ENCODE measurements around the gene ARHGEF19. TPM values are rescaled to one million over a fixed set of nuclear protein-coding genes. Genes with fewer than 3 reads are reported as not detected.
"Not testable (repeated sequence)": the region's sequence is repeated elsewhere in the genome, so short reads cannot be mapped to it uniquely, and the experiment has no call there.

ARHGEF19 gene
- total and polyA plus RNA-seq, 2 donors = 6.9 to 15.2 TPM

DNA sequence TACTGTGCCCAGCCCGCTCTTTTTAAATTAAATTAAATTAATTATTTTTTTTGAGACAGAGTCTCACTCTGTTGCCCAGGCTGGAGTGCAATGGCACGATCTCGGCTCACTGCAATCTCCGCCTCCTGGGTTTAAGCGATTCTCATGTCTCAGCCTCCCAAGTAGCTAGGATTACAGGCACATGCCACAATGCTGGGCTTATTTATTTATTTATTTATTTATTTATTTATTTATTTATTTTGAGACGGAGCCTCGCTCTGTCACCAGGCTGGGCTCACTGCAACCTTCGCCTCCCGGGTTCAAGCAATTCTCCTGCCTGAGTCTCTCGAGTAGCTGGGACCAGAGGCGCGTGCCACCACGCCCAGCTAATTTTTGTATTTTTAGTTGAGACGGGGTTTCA is 10.3 kb upstream of the ARHGEF19 start:
- not testable (repeated sequence) for H3K36me3 ChIP-seq (ENCODE audit: insufficient read depth); H3K4me3 ChIP-seq (ENCODE audit: low read depth, low read length); H3K27ac ChIP-seq (ENCODE audit: low read depth); H3K4me1 ChIP-seq (ENCODE audit: insufficient read depth); DNase-seq (ENCODE audit: extremely low spot score)
- 89% methylated on average over 14 of the region's 14 CpGs for WGBS

DNA sequence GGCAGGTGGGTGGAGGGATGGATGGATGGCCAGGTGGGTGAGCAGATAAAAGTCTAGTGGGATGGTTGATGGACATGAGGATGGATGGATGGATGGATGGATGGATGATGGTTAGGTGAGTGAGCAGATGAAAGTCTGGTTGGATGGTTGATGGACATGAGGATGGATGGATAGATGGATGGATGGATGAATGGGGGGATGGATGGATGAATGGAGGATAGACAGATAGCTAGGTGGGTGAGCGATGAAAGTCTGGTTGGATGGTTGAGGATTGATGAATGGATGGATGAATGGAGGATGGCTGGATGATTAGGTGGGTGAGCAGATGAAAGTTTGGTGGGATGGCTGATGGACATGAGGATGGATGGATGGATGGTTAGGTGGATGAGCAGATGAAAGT is 9.0 kb upstream of the ARHGEF19 start:
- no peaks in the 10 kb centered on the region for H3K4me1 ChIP-seq (ENCODE audit: insufficient read depth)
- no peak overlapping the region for H3K27ac ChIP-seq (ENCODE audit: low read depth)
- no peaks in the 10 kb centered on the region for H3K36me3 ChIP-seq (ENCODE audit: insufficient read depth)
- H3K4me3 ChIP-seq (ENCODE audit: low read depth, low read length) = no peak overlapping the region
- DNase-seq (ENCODE audit: extremely low spot score) = no peak
- WGBS = 97% methylated on average over 1 of the region's 1 CpG

DNA sequence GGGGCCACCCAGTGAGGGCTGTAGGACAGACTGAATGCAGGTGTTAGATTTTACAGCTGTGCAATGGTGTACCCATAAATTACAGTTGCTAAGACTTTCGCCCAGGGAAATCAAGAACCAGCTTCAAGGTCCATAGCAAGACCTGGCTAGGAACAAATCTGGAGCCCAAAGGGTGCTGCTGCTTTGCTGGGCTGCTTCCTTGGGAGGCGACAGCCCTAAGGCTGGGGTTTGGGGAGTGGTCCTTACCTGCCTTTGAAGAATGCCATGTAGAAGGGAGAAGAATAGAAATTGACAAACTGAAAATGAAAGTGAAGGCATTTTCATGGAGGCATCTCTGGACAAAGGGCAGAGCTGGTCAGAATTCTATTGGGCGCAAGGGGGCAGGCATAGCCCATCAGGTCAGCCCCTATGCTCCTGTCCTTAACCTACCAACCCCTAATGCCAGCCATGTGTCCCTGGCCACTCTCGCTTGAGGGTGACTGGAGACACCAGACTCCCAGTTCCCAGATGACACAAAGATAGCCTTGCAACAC is 7.6 kb upstream of the ARHGEF19 start:
- WGBS = 94% methylated on average over 4 of the region's 4 CpGs
- Histone ChIP-seq H3K4me1 (ENCODE audit: insufficient read depth) (no peaks in the 10 kb centered on the region), H3K27ac (ENCODE audit: low read depth) (no peak overlapping the region), H3K36me3 (ENCODE audit: insufficient read depth) (no peaks in the 10 kb centered on the region), H3K4me3 (ENCODE audit: low read depth, low read length) (no peak overlapping the region)
- no peak for DNase-seq (ENCODE audit: extremely low spot score)

- Histone ChIP-seq H3K27ac (ENCODE audit: low read depth) (no peak overlapping the region), H3K36me3 (ENCODE audit: insufficient read depth) (no peaks in the 10 kb centered on the region)
These were observed 6.2 kb upstream of the ARHGEF19 start for GRCh38 chr1:16218674-16219071.

GRCh38 chr1:16218014-16218673 is 5.7 kb upstream of the ARHGEF19 start:
- DNase-seq (ENCODE audit: extremely low spot score) = no peak
- Histone ChIP-seq H3K36me3 (ENCODE audit: insufficient read depth) (no peaks in the 10 kb centered on the region), H3K4me1 (ENCODE audit: insufficient read depth) (no peaks in the 10 kb centered on the region), H3K27ac (ENCODE audit: low read depth) (no peak overlapping the region), H3K4me3 (ENCODE audit: low read depth, low read length) (no peak overlapping the region)
- WGBS = 85% methylated on average over 12 of the region's 12 CpGs

More at GRCh38 chr1:16218674-16219071, 6.2 kb upstream of the ARHGEF19 start:
- H3K4me1 ChIP-seq (ENCODE audit: insufficient read depth) = no peaks in the 10 kb centered on the region
- WGBS = 95% methylated on average over 6 of the region's 6 CpGs
- no peak overlapping the region for H3K4me3 ChIP-seq (ENCODE audit: low read depth, low read length)
- DNase-seq (ENCODE audit: extremely low spot score) = no peak

- Histone ChIP-seq H3K4me1 (ENCODE audit: insufficient read depth) (no peaks in the 10 kb centered on the region), H3K27ac (ENCODE audit: low read depth) (peak overlapping the region; percentile 46), H3K36me3 (ENCODE audit: insufficient read depth) (no peaks in the 10 kb centered on the region), H3K4me3 (ENCODE audit: low read depth, low read length) (peak overlapping the region; percentile 34)
- peak; percentile 92 for DNase-seq (ENCODE audit: extremely low spot score)
- 2% methylated on average over 46 of the region's 46 CpGs for WGBS
These were observed 4.8 kb upstream of the ARHGEF19 start for GRCh38 chr1:16217061-16217785.

DNA sequence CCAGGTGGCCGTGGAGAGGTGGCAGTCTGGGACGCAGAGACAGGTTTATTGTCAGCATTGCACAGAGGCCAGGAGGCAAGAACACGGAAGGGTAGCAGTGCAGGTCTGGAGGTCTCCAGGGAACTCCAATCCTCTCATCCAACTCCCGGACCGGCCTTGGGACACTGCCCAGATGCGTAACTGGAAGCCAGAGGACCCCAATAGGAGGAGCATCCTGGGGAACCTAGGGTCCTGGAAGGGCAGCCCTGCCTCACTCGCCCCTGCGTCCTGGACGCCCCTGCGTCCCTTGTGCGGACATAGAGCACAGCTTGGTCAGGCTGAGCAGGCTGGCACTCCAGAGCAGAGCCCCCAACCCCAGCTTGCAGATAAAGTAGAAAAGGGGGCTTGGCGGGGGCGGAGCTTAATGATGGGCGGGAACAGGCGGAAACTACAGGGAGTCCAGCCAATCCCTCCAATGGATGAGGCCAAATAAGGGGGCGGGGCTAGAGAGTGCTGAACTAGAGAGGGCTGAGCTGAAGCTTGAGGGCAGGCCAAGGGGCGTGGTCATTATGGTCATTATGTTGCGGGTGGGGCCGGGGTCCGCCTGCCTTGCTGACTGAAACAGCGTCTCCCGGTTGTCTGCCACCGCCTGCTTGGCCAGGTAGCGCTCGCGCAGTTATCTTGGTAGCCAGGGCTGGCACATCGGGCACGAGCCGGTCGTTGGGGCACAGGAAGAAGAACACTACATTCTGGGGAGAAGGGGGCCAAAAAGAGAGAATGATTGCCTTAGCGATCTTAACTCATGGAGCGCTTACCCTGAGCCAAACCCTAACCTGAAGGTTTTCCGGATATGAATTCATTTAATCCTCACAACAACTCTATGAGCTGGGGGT is 3.7 kb upstream of the ARHGEF19 start:
- H3K4me3 ChIP-seq (ENCODE audit: low read depth, low read length) = peak overlapping the region; percentile 9
- WGBS = 12% methylated on average over 33 of the region's 33 CpGs

DNA sequence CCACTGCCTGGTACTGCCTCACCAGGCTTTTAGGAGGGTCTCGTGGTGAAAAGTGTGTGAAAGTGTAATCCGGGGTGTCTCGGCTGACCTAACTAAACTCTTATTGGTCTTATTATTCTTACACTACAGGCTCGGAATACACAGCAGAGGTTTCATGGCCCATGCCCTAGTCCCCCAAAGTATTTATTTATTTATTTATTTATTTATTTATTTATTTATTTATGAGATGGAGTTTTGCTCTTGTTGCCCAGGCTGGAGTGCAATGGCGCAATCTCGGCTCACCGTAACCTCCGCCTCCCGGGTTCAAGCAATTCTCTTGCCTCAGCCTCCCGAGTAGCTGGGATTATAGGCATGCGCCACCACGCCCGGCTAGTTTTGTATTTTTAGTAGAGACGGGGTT is 2.8 kb upstream of the ARHGEF19 start:
- not testable (repeated sequence) for H3K36me3 ChIP-seq (ENCODE audit: insufficient read depth); H3K4me3 ChIP-seq (ENCODE audit: low read depth, low read length); H3K27ac ChIP-seq (ENCODE audit: low read depth); H3K4me1 ChIP-seq (ENCODE audit: insufficient read depth); DNase-seq (ENCODE audit: extremely low spot score)
- WGBS = 95% methylated on average over 14 of the region's 14 CpGs

More for the DNA sequence above, 3.7 kb upstream of the ARHGEF19 start:
- H3K36me3 ChIP-seq (ENCODE audit: insufficient read depth) = no peaks in the 10 kb centered on the region
- DNase-seq (ENCODE audit: extremely low spot score) = peak; percentile 90
- no peaks in the 10 kb centered on the region for H3K4me1 ChIP-seq (ENCODE audit: insufficient read depth)
- no peak overlapping the region for H3K27ac ChIP-seq (ENCODE audit: low read depth)

DNA sequence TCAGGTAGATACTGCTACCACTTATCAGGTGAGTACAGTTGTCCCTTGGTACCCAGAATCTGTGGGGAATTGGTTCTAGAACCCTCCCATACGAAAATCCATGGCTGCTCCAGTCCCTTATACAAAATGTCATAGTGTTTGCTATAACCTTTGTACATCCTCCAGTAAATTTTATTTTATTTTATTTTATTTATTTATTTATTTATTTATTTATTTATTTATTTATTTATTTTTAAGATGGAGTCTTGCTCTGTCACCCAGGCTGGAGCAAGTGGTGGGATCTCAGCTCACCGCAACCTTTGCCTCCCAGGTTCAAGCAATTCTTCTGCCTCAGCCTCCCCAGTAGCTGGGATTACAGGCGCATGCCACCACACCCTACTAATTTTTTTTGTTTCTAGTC is 1.1 kb upstream of the ARHGEF19 start:
- H3K4me3 ChIP-seq (ENCODE audit: low read depth, low read length); H3K27ac ChIP-seq (ENCODE audit: low read depth); DNase-seq (ENCODE audit: extremely low spot score); H3K4me1 ChIP-seq (ENCODE audit: insufficient read depth); H3K36me3 ChIP-seq (ENCODE audit: insufficient read depth): not testable (repeated sequence)
- 93% methylated on average over 3 of the region's 3 CpGs for WGBS

DNA sequence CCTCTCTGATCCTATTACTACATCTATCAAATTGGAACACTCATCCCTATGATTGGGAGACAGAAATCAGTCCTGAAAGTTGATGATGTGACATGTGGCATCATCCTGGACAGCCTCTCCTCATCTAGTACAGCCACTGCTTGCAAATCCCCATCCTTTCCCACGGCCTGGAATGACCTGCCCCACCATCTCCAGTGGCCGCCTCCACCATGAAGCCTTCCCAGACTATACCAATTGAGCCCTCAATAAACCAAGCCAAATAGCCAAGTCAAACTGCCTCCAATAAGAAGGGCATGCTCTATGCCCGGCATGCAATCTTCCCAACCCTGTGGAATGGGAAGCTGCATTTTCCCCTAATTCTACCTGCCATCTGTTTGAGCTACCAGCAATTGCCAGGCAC is 561 bp upstream of the ARHGEF19 start:
- no peak overlapping the region for H3K27ac ChIP-seq (ENCODE audit: low read depth)
- H3K4me1 ChIP-seq (ENCODE audit: insufficient read depth) = no peaks in the 10 kb centered on the region
- WGBS = 69% methylated on average over 3 of the region's 3 CpGs
- H3K36me3 ChIP-seq (ENCODE audit: insufficient read depth) = no peaks in the 10 kb centered on the region
- no peak for DNase-seq (ENCODE audit: extremely low spot score)
- H3K4me3 ChIP-seq (ENCODE audit: low read depth, low read length) = no peak overlapping the region

GRCh38 chr1:16211824-16212223 is 628 bp downstream of the ARHGEF19 start:
- Histone ChIP-seq H3K27ac (ENCODE audit: low read depth) (no peak overlapping the region), H3K4me1 (ENCODE audit: insufficient read depth) (no peaks in the 10 kb centered on the region), H3K36me3 (ENCODE audit: insufficient read depth) (no peaks in the 10 kb centered on the region), H3K4me3 (ENCODE audit: low read depth, low read length) (no peak overlapping the region)
- WGBS = 82% methylated on average over 6 of the region's 6 CpGs
- DNase-seq (ENCODE audit: extremely low spot score) = no peak

DNA sequence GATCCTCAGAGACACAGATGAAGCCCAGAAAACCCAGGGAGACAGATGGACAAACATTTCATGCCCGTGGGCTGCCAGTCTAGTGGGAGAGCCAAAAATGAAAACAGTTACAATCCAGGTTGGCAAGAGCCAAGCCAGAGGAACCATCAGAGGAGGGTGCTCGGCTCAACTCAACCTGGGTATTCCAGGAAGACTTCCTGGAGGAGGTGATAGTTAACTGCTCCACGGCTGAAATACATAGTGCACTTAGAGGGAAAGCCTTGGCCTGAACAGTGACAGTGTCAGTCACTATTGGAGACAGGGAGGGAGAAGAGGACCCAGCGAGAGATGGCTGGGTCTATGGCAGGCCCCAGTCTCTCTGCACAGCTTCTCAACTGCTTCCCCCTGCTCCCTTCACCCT is 1.9 kb downstream of the ARHGEF19 start:
- no peak overlapping the region for H3K27ac ChIP-seq (ENCODE audit: low read depth)
- H3K4me1 ChIP-seq (ENCODE audit: insufficient read depth) = no peaks in the 10 kb centered on the region
- H3K36me3 ChIP-seq (ENCODE audit: insufficient read depth) = no peaks in the 10 kb centered on the region
- no peak overlapping the region for H3K4me3 ChIP-seq (ENCODE audit: low read depth, low read length)
- DNase-seq (ENCODE audit: extremely low spot score) = no peak
- 87% methylated on average over 4 of the region's 4 CpGs for WGBS

DNA sequence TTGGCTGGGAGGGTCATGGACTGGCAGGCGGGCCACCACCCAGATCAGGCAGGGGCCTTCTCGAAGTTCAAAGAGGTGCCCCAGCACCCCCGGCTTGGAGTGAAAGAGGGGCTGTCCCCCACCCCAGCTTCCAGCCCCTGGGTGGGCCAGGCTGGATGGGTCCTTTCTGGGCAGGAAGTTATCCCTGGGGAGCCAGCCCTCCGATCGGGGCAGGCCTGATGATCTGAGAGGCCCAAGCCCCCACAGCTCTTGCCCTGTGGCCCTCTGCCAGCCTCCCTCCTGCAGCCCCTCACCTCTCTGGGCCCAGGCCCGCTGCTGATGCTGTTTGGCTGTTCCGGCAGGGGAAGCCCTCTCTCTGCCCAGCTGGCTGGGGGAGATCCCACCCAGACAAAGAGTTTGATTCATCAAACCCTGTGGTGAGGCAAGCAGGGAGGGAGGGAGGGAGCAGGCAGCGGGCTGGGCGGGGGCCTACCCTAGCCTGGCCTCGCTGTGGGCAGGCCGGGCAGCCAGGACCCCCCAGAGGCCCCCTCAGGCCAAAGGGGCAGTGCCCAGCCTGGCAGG is 2.5 kb downstream of the ARHGEF19 start:
- Histone ChIP-seq H3K36me3 (ENCODE audit: insufficient read depth) (no peaks in the 10 kb centered on the region), H3K27ac (ENCODE audit: low read depth) (no peak overlapping the region), H3K4me1 (ENCODE audit: insufficient read depth) (no peaks in the 10 kb centered on the region), H3K4me3 (ENCODE audit: low read depth, low read length) (no peak overlapping the region)
- DNase-seq (ENCODE audit: extremely low spot score) = no peak
- 74% methylated on average over 11 of the region's 11 CpGs for WGBS

Data from urinary bladder (tissue), 4 donors.